ENCODE measurements around the gene PLXNA4. TPM values are rescaled to one million over a fixed set of nuclear protein-coding genes. Genes with fewer than 3 reads are reported as not detected.

Gene PLXNA4
- total RNA-seq, 4 donors from 2014 or later, result 0.49 to 7.1 (median 2.0) TPM

- Histone ChIP-seq H3K27me3 (peaks cover 0 to 4% (median 0%) of the 10 kb centered on the region in 4 donors), H3K4me3 (no peak overlapping the region), H3K4me1 (no peaks in the 10 kb centered on the region), H3K36me3 (no peaks in the 10 kb centered on the region), H3K9me3 (no peaks in the 10 kb centered on the region), H3K27ac (no peak overlapping the region)
- WGBS, 2 donors, result 40 to 64% methylated on average over 1 of the region's 1 CpG
- no peak for DNase-seq
- TF ChIP-seq CTCF (IDR thresholded peaks at IDR 0.05) (no peak), POLR2A (IDR thresholded peaks at IDR 0.05) (no peak)
- intact Hi-C loops (cut with DNase I), result no loop called here
Observed at GRCh38 chr7:132514430-132514829, 61.8 kb downstream of the PLXNA4 start.

GRCh38 chr7:132511921-132512320 lies 64.3 kb downstream of the PLXNA4 start:
- no peak overlapping the region for H3K27ac ChIP-seq
- no peaks in the 10 kb centered on the region for H3K36me3 ChIP-seq
- DNase-seq, result no peak
- intact Hi-C loops (cut with DNase I), result no loop called here
- no peaks in the 10 kb centered on the region for H3K9me3 ChIP-seq
- no peaks in the 10 kb centered on the region for H3K4me1 ChIP-seq
- no peaks in the 10 kb centered on the region for H3K27me3 ChIP-seq
- 73 to 77% methylated on average over 5 to 8 of the region's 8 CpGs for WGBS, 2 donors
- no peak overlapping the region for H3K4me3 ChIP-seq
- no peak for TF ChIP-seq CTCF (IDR thresholded peaks at IDR 0.05)
- TF ChIP-seq POLR2A (IDR thresholded peaks at IDR 0.05), result no peak

GRCh38 chr7:132511387-132511786 lies 64.9 kb downstream of the PLXNA4 start:
- TF ChIP-seq POLR2A (IDR thresholded peaks at IDR 0.05) (no peak), CTCF (IDR thresholded peaks at IDR 0.05) (no peak)
- no peak for DNase-seq
- H3K4me1 ChIP-seq, result no peaks in the 10 kb centered on the region
- H3K27ac ChIP-seq, result no peak overlapping the region
- no peaks in the 10 kb centered on the region for H3K27me3 ChIP-seq
- H3K4me3 ChIP-seq, result no peak overlapping the region
- no peaks in the 10 kb centered on the region for H3K36me3 ChIP-seq
- intact Hi-C loops (cut with DNase I), result no loop called here
- 80 to 83% methylated on average over 3 of the region's 3 CpGs for WGBS, 2 donors
- H3K9me3 ChIP-seq, result no peaks in the 10 kb centered on the region

- Histone ChIP-seq H3K27ac (no peak overlapping the region), H3K9me3 (no peaks in the 10 kb centered on the region), H3K4me1 (no peaks in the 10 kb centered on the region), H3K27me3 (no peaks in the 10 kb centered on the region), H3K4me3 (no peak overlapping the region), H3K36me3 (no peaks in the 10 kb centered on the region)
- no peak for DNase-seq
- 56 to 61% methylated on average over 3 to 4 of the region's 4 CpGs for WGBS, 2 donors
- intact Hi-C loops (cut with DNase I), result no loop called here
- TF ChIP-seq CTCF (IDR thresholded peaks at IDR 0.05), result no peak
- TF ChIP-seq POLR2A (IDR thresholded peaks at IDR 0.05), result no peak
Observed at GRCh38 chr7:132509643-132510042, 66.6 kb downstream of the PLXNA4 start.

- DNase-seq, result no peak
- no peaks in the 10 kb centered on the region for H3K36me3 ChIP-seq
- H3K27ac ChIP-seq, result no peak overlapping the region
- no peak overlapping the region for H3K4me3 ChIP-seq
- WGBS, 2 donors, result 34 to 41% methylated on average over 7 to 9 of the region's 10 CpGs
- intact Hi-C loops (cut with DNase I), result no loop called here
- H3K27me3 ChIP-seq, result no peaks in the 10 kb centered on the region
- H3K4me1 ChIP-seq, result no peaks in the 10 kb centered on the region
- TF ChIP-seq CTCF (IDR thresholded peaks at IDR 0.05) (no peak), POLR2A (IDR thresholded peaks at IDR 0.05) (no peak)
- H3K9me3 ChIP-seq, result no peaks in the 10 kb centered on the region
Observed at GRCh38 chr7:132508724-132509353, 67.4 kb downstream of the PLXNA4 start.
